Transverse colon (tissue), 4 donors: Measurements from ENCODE around the gene RBFOX2.

Source experiments
- EP300 ChIP-seq: sonication (generic); formaldehyde crosslinking; IDR thresholded peaks from one replicate; pipeline ENCODE4 v1.6.1; 2017; ENCODE audit warnings: antibody characterized with exemption, low read depth
- POLR2A ChIP-seq: fragments of 450-650 bp; IDR thresholded peaks from one replicate; pipeline ENCODE4 v1.6.1; 2016; ENCODE audit warnings: antibody characterized with exemption, mild to moderate bottlenecking, moderate library complexity
- POLR2AphosphoS5 ChIP-seq, 3 donors: sonication (generic); formaldehyde crosslinking; IDR thresholded peaks; one replicate each; pipeline ENCODE4 v1.6.1; 2016; ENCODE audit warnings: antibody characterized with exemption in 3 of 3
- TF ChIP-seq, protein P1 (sequence below), 5 experiments: fragments of 200-600 bp in 3 of 5; fragments of 450-650 bp in 2 of 5; sonication (generic) in 3 of 5; IDR thresholded peaks; 1 replicate in 2 of 5; 2 replicates in 3 of 5; pipeline ENCODE4 v1.5.1; 2016 to 2017; ENCODE audit warnings: antibody characterized with exemption in 5 of 5, inconsistent platforms in 3 of 5, mild to moderate bottlenecking in 2 of 5, moderate library complexity in 1 of 5

DNA sequence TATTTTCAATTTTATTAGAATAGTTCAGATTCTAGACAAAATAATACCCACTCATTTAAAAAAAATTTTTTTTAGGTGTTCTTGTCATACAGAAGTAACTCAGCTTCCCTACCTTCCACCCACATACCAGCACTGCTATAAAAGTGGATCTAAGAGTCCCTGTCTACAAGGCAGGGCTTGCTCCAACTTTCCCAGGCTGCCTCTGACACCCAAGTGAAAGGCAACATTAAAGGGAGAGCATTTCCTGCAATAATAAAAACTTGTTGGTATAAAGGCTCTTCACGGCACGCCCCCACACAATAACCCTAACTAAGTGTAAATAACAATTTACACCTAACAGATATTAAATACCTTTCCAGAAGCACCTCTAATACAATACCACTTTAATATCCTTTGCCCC lies 183.7 kb downstream of the RBFOX2 start:
- TF ChIP-seq, protein P1, sequence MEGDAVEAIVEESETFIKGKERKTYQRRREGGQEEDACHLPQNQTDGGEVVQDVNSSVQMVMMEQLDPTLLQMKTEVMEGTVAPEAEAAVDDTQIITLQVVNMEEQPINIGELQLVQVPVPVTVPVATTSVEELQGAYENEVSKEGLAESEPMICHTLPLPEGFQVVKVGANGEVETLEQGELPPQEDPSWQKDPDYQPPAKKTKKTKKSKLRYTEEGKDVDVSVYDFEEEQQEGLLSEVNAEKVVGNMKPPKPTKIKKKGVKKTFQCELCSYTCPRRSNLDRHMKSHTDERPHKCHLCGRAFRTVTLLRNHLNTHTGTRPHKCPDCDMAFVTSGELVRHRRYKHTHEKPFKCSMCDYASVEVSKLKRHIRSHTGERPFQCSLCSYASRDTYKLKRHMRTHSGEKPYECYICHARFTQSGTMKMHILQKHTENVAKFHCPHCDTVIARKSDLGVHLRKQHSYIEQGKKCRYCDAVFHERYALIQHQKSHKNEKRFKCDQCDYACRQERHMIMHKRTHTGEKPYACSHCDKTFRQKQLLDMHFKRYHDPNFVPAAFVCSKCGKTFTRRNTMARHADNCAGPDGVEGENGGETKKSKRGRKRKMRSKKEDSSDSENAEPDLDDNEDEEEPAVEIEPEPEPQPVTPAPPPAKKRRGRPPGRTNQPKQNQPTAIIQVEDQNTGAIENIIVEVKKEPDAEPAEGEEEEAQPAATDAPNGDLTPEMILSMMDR (IDR thresholded peaks at IDR 0.05) = no peak
- TF ChIP-seq POLR2AphosphoS5 (IDR thresholded peaks at IDR 0.05) = no peak
- TF ChIP-seq POLR2A = no peak
- no peak for TF ChIP-seq EP300
